ENCODE results near the gene EP400. TPM values are rescaled to one million over a fixed set of nuclear protein-coding genes. Genes with fewer than 3 reads are reported as not detected.

EP400 gene
- polyA plus RNA-seq, 1 donor (not counting 4 experiments of a cell fraction or from before 2014, with no cell fraction given), result 4.1 TPM

GRCh38 chr12:132021031-132021871, 71.5 kb downstream of the EP400 start:
- peaks cover 32 to 36% of the 10 kb centered on the region in 2 experiments for H3K36me3 ChIP-seq (ENCODE audit: control insufficient read depth in 2 of 2, extremely low read depth in 1 of 2, insufficient read depth in 2 of 2, low read length in 2 of 2)
- no peak for FAIRE-seq
- no peak for DNase-seq (ENCODE audit: low read depth, low spot score)
- H4K20me1 ChIP-seq (ENCODE audit: control insufficient read depth, extremely low read depth, insufficient read depth, low read length), result no peaks in the 10 kb centered on the region
- dilution Hi-C loops (cut with MboI; ENCODE audit: extremely low pct_ligation_motif_present, low sequenced_read_pairs), result no loop called here
- no peaks in the 10 kb centered on the region for H3K9me3 ChIP-seq (ENCODE audit: control insufficient read depth, low read depth, low read length)
- no peak overlapping the region for H3K9ac ChIP-seq (ENCODE audit: control insufficient read depth, extremely low read depth, insufficient read depth, low read length)
- no peaks in the 10 kb centered on the region for H3K9me1 ChIP-seq (ENCODE audit: control insufficient read depth, extremely low read depth, insufficient read depth, low read length)
- H3K27ac ChIP-seq (ENCODE audit: control insufficient read depth, insufficient read depth, low read length), result no peak overlapping the region
- H2AFZ ChIP-seq (ENCODE audit: control insufficient read depth, low read length), result no peak overlapping the region
- no peaks in the 10 kb centered on the region for H3K4me1 ChIP-seq (ENCODE audit: control insufficient read depth, extremely low read depth, insufficient read depth, low read length)
- H3K79me2 ChIP-seq (ENCODE audit: control insufficient read depth, insufficient read depth, low read length), result no peaks in the 10 kb centered on the region
- no peak overlapping the region for H3K4me2 ChIP-seq (ENCODE audit: control insufficient read depth, extremely low read depth, insufficient read depth, low read depth, low read length)
- H3K27me3 ChIP-seq (ENCODE audit: control insufficient read depth, extremely low read depth, insufficient read depth, low read length), result no peaks in the 10 kb centered on the region
- TF ChIP-seq, protein P1, sequence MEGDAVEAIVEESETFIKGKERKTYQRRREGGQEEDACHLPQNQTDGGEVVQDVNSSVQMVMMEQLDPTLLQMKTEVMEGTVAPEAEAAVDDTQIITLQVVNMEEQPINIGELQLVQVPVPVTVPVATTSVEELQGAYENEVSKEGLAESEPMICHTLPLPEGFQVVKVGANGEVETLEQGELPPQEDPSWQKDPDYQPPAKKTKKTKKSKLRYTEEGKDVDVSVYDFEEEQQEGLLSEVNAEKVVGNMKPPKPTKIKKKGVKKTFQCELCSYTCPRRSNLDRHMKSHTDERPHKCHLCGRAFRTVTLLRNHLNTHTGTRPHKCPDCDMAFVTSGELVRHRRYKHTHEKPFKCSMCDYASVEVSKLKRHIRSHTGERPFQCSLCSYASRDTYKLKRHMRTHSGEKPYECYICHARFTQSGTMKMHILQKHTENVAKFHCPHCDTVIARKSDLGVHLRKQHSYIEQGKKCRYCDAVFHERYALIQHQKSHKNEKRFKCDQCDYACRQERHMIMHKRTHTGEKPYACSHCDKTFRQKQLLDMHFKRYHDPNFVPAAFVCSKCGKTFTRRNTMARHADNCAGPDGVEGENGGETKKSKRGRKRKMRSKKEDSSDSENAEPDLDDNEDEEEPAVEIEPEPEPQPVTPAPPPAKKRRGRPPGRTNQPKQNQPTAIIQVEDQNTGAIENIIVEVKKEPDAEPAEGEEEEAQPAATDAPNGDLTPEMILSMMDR (optimal IDR thresholded peaks at IDR 0.05 in 1 of 3, IDR thresholded peaks at IDR 0.05 in 1 of 3, conservative IDR thresholded peaks at IDR 0.05 in 1 of 3; ENCODE audit: extremely low read depth in 1 of 3, insufficient read depth in 2 of 3, low read length in 3 of 3), result no peak
- no peak for TF ChIP-seq EZH2 (IDR thresholded peaks at IDR 0.05; ENCODE audit: low read length)
- no peak overlapping the region for H3K4me3 ChIP-seq (ENCODE audit: control insufficient read depth in 2 of 3, extremely low read depth in 1 of 3, insufficient read depth in 2 of 3, low read depth in 1 of 3, low read length in 3 of 3)

DNA sequence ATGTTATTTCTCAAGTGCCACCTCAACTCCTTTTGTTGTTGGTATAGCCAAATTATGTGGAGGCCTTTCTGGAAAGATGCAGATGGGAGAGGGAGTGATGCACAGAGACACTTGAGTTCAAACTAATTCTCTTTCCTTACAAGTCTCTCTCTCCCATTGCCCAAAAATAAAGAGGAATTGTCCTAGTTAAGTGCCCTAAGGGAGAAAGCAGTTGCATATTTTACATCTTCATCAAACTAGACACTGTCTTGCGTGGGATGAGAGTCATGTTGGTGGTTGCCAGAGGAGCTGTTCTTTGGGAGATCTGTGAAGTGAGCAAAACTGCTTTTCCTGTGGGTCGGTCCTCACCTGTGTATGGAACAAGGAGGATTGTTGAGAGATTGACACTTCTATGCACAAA, 72.2 kb downstream of the EP400 start:
- FAIRE-seq (peak; percentile 49), DNase-seq (ENCODE audit: low read depth, low spot score) (no peak)
- Histone ChIP-seq H3K9me1 (ENCODE audit: control insufficient read depth, extremely low read depth, insufficient read depth, low read length) (no peaks in the 10 kb centered on the region), H2AFZ (ENCODE audit: control insufficient read depth, low read length) (no peak overlapping the region), H3K9ac (ENCODE audit: control insufficient read depth, extremely low read depth, insufficient read depth, low read length) (no peak overlapping the region), H3K27ac (ENCODE audit: control insufficient read depth, insufficient read depth, low read length) (no peak overlapping the region), H3K79me2 (ENCODE audit: control insufficient read depth, insufficient read depth, low read length) (no peaks in the 10 kb centered on the region), H3K4me2 (ENCODE audit: control insufficient read depth, extremely low read depth, insufficient read depth, low read depth, low read length) (no peak overlapping the region), H3K36me3 (ENCODE audit: control insufficient read depth in 2 of 2, extremely low read depth in 1 of 2, insufficient read depth in 2 of 2, low read length in 2 of 2) (peaks cover 31 to 37% of the 10 kb centered on the region in 2 experiments), H3K4me1 (ENCODE audit: control insufficient read depth, extremely low read depth, insufficient read depth, low read length) (no peaks in the 10 kb centered on the region), H4K20me1 (ENCODE audit: control insufficient read depth, extremely low read depth, insufficient read depth, low read length) (no peaks in the 10 kb centered on the region), H3K9me3 (ENCODE audit: control insufficient read depth, low read depth, low read length) (no peaks in the 10 kb centered on the region), H3K4me3 (ENCODE audit: control insufficient read depth in 2 of 3, extremely low read depth in 1 of 3, insufficient read depth in 2 of 3, low read depth in 1 of 3, low read length in 3 of 3) (no peak overlapping the region), H3K27me3 (ENCODE audit: control insufficient read depth, extremely low read depth, insufficient read depth, low read length) (no peaks in the 10 kb centered on the region)
- dilution Hi-C loops (cut with MboI; ENCODE audit: extremely low pct_ligation_motif_present, low sequenced_read_pairs), result no loop called here
- TF ChIP-seq, protein P1 (optimal IDR thresholded peaks at IDR 0.05 in 1 of 3, IDR thresholded peaks at IDR 0.05 in 1 of 3, conservative IDR thresholded peaks at IDR 0.05 in 1 of 3; ENCODE audit: extremely low read depth in 1 of 3, insufficient read depth in 2 of 3, low read length in 3 of 3), result no peak
- no peak for TF ChIP-seq EZH2 (IDR thresholded peaks at IDR 0.05; ENCODE audit: low read length)
